Right forelimb (tissue), 1 donor: Measurements from ENCODE around the gene FRG2C.
"Not testable (repeated sequence)": the region's sequence is repeated elsewhere in the genome, so short reads cannot be mapped to it uniquely, and the experiment has no call there.

Experiments
- DNase-seq: peaks from one replicate; pipeline ENCODE4 v3.0.0-alpha.2; 2018

The FRG2C gene

GRCh38 chr3:75669348-75670297, 5.5 kb downstream of the FRG2C start:
- peak; percentile 52 for DNase-seq

DNA sequence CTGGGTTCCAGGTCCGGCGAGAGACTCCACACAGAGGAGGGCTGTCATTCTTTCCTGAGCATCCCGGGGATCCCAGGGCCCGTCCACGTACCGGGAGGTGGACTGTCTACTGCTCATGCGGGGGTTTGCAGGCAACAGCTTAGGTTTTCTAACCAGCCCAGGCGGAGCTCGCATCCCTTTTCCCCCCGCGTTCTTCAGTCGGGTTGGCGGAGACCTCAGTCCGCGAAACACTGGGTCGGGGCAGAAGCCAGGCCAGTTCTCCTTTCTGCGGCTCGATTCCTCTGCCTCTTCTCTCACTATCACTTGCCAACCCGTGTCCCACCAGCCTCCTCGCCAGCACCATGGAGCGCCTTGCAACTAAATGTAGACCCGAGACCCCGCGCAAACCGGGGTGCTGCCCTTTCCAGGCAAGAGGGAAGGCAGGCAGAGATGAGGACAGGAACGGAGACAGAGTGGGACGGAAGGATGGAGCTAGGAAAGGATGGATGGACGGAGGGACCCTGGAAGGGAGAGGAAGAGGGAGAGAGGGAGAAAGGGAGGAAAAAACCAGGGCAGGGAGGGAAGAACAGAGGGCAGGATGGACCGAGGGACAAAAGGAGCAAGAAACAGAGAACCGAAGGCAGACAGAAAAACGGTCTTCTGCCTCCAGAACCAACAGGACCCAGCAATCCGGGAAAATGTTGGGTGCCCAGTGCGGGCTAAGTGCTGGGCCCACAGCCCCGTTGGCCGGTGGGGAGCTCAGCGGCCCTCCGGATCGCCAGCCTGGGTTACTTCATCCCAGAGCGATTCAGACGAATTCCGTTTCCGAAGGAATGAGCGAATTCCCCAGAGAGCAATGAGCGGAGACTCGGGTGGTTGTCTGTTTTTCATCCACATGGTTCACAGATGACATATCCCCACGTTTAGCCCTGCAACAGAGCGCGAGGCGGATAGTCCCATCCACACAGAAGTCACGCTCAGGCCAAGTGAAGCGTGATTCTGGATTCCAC, 6.5 kb downstream of the FRG2C start:
- DNase-seq, result peak; percentile 61

GRCh38 chr3:75671287-75672139, 7.4 kb downstream of the FRG2C start:
- DNase-seq, result not testable (repeated sequence)

DNA sequence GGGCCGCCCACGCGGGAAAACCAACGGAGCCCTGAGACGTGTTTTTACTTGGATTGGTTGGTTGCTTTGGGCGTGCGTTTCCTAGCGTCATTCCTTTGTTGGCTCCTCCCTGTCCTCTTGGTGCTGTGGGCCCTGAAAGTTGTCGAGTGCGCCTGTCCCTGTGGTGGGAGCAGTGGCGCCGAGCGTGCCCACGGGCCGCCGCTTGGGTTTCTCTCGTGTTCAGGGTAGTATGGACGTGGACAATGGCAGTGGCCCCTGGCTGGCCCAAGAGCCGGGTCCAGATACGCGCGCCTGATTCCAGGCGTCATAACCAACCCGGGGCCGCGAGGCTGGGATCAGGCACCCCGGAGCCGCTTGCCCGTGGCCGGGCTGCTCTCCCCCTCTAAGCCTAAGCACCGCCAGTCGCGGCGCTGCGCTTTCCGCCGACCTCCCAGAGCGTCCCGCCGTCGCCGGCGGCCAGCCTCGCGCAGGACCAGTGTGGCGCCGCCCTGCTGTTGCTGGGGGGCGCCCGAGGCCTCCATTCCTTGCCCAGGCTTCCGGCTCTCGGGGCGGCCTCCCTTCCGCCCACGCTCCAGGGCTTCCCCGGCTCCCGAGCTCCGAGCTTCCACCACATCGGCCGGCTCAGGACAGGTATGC, 8.1 kb downstream of the FRG2C start:
- DNase-seq, result peak; percentile 54

GRCh38 chr3:75683965-75684364, 19.8 kb downstream of the FRG2C start:
- DNase-seq, result not testable (repeated sequence)

DNA sequence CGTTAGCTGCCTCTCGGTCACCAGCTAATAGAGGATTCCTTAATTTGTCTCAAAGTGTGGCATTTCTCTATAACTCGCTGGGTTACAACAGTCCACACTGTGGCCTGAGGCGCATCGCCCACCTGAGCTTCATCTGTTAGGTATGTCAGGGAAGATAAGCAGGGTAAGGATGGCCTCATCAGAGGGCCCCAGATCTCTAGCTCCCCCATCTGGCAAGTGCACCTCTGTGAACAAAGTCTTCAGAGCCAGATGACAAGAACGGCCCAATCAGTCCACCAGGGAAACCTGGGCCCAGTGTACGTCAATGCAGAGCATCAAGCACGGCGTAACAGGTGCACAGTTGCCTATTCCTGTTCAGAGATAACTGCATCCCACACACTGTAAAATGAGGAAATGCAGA, 23.2 kb downstream of the FRG2C start:
- no peak for DNase-seq

GRCh38 chr3:75692061-75692460, 27.9 kb downstream of the FRG2C start:
- no peak for DNase-seq
